Effector CD4-positive, alpha-beta T cell (primary cell): ENCODE measurements around the gene GLTP.

Experiments
- DNase-seq: peaks from one replicate; pipeline ENCODE4 v3.0.0-alpha.2; 2020

GLTP gene

GRCh38 chr12:109840305-109841074 lies 39.9 kb downstream of the GLTP start:
- DNase-seq, result no peak

GRCh38 chr12:109839444-109839843 lies 40.9 kb downstream of the GLTP start:
- DNase-seq, result no peak

DNA sequence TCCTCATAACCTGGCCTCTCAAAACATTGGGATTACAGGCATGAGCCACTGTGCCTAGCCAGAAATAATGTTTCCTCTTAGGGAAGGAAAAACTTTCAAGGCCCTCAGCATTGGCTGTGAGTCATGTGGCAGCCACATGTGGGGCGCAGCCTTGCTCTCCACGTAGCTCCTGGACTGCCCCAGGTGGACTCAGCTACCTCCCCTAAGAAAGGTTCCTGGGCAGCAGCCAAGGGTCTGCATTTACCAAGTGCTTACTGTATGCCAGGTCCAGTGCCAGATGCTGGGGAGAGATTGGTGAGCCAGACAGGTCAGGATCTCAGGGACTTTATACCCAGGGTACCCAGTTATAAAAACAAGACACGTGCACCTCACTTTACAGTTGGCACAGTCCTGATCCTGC lies 43.4 kb downstream of the GLTP start:
- no peak for DNase-seq

- no peak for DNase-seq
These were observed 44.5 kb downstream of the GLTP start for GRCh38 chr12:109835827-109836226.

GRCh38 chr12:109833307-109834189 lies 46.8 kb downstream of the GLTP start, which contains the start of gene TRPV4:
Gene TRPV4 (minus strand): TSS chr12:109833398. CDS start chr12:109814796, 18,602 bp downstream.
- DNase-seq, result no peak

DNA sequence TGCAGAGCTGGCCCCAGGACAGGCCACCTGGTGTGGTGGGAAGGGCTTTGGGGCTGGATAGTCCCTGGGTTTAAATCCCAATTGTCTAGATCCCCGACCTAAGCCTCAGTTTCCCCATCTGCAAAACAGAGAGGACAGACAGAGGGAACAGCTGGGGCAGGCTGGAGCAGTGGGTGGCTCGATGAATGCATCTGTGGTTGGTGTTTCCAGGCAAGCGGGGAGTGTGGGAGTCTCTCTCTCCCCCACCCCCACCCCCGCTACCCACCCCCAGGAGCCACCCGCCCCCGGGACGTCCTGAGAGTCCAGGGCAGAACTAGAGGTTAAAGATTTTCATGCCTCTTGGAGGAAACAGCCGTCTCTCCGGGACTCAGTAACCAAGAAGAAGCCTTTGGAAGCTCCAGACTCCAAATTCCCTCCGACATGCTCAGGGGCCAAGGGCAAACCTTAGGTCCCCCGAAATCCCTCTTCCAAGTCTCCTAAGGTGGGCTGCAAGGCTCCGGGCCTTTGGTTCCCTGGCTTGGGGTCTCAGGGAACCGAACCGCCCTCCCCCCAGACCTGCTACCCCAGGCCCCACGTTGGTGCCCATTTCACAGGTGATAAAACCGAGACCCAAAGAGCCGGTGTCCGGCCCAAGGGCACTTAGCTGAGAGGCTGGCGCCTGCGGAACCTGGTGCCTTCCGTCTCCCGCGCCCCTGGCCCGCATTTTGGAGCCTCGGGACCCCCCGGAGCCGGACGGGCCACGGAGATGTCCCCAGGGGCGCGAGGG lies 47.6 kb downstream of the GLTP start:
- DNase-seq, result no peak

DNA sequence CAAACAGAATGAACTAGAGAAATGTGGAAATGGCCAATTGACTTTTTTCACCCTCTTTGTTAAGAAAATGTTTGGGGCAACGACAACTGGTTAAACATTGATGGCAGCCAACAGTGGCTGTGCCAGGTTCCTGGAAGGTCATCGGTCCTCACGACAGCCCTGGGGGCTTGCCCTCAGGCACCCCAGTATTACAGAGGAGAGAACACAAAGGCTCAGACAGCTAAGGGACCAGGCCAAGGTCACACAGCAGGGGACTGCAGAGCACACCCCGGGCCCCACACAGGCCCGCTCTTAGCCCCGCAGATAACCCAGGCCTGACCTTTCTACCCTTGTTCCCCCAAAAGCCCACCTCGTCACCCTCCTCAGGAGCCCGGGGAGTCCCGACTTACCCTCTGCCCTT lies 48.4 kb downstream of the GLTP start:
- no peak for DNase-seq

- DNase-seq, result no peak
These were observed 49.0 kb downstream of the GLTP start for GRCh38 chr12:109831365-109831764.

GRCh38 chr12:109830718-109831117 lies 49.6 kb downstream of the GLTP start:
- no peak for DNase-seq

DNA sequence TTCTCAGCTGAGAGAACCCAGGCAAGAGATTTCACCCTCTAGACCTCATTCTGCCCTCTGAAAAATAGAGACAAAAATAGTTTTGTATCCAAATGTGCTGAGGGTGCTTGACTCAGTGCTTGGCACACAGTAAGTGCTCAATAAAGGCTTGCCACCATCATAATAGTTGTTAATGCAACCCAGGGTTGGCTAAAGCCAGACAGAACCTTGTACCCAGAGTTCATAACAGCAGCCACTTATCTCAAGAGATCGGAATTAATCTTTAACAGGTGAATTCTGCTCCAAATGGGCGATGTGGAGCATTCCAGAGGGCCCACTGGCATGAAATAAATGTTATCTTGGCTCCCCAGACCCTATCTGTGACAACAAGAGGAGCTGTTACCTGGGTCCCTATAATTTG lies 50.1 kb downstream of the GLTP start:
- DNase-seq, result no peak

GRCh38 chr12:109829667-109830066 lies 50.7 kb downstream of the GLTP start:
- no peak for DNase-seq

- DNase-seq, result no peak
These were observed 51.4 kb downstream of the GLTP start for GRCh38 chr12:109828754-109829511.

- no peak for DNase-seq
These were observed 52.5 kb downstream of the GLTP start for GRCh38 chr12:109827566-109828550.

DNA sequence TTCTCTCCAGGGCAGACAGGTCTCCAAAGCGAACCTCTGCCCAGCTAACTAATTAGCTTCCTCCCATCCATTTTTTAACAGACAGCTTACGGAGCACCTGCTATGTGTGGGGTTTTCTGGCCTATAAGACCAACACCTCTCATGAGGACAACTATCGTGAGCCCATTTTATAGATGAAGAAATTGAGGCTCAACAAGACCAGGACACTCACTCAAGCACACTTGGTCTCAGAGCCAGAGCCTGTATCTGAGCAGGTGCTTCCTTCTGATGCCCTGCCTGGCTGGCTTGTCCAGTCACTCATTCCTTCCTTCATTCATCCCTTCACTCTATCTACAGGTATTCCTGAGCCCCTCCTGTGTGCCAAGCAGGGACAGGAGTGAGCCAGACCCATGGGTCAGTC lies 53.3 kb downstream of the GLTP start:
- no peak for DNase-seq

DNA sequence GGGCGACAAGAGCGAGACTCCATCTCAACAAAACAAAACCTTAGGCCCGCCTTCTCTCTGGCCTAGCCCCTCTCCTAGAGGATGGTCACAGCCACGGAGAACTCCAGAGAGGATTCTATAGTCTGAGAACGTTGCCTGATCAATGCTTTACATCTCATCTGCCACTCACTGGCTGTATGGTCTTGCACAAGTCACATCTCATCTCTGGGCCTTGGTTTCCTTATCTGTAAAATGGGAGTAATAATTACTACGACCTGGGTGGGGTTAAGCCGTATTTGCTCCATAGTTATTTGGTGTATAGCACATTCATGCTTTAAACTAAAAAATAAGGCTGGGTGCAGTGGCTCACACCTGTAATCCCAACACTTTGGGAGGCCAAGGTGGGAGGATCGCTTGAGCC lies 55.6 kb downstream of the GLTP start:
- DNase-seq, result no peak

GRCh38 chr12:109822951-109823411 lies 57.4 kb downstream of the GLTP start:
- no peak for DNase-seq

- DNase-seq, result no peak
These were observed 57.9 kb downstream of the GLTP start for GRCh38 chr12:109822416-109822815.

DNA sequence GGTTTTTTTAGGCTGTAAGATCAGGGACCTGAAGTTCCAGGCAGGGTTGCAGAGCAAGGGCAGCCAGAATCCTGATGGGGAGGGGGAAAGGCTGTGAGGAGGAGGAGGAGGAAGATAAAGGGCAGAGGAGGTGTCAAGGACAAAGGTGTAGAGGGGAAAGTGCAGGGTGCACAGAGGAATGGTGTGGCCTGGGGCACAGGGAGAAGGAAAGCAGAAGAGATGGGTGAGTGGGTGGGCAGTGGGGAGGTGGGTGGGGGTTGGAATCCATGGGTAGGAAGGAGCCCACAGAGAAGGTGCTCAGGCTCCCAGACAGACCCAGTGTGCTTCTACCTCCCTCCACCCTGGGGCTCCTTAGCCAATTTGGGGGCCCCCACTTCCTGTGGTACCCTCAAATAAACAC lies 58.4 kb downstream of the GLTP start:
- no peak for DNase-seq

DNA sequence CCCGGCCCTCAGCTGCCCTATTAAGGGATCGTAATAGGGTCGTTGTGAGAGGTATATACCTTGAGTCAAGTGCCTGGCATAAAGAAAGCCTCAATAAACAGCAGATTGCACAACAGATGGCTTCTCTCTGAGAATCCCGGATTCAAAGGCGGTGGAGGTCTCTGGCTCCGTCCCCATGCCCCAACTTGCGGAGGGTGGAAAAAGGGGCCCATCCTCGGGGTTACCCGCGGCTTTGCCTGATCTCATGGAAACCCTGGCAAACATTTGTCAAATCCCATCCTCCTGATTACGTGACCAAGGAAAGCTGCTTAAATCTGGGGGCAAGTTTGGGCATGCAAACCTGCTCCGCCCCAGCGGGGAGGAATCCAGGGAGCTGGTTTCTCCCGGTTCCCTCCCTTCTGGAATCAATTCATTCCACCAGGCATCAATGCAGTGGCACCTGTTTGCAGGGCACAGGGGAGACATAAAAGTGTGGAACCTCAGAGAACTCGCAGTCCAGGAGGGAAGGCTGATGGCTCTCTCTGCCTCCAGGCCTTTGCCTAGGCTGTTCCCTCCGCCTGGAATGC lies 59.4 kb downstream of the GLTP start:
- no peak for DNase-seq

- DNase-seq, result no peak
These were observed 61.3 kb downstream of the GLTP start for GRCh38 chr12:109818905-109819500.
